SK-MEL-5 (cell line): ENCODE measurements around the gene MAP3K6. TPM values are rescaled to one million over a fixed set of nuclear protein-coding genes. Genes with fewer than 3 reads are reported as not detected.

Experiments
- DNase-seq: peaks from one replicate; pipeline ENCODE4 v3.0.0-alpha.2; 2016; ENCODE audit warnings: low read depth, low spot score
- in situ Hi-C: cut with HindIII; loops from 2 replicates; pipeline ENCODE4 v1.10.0; 2016; ENCODE audit warnings: low sequenced_read_pairs, high pct_unique_total_duplicates, low pct_unique_long_range_greater_than_20kb
- total RNA-seq: library from RNA; depleted of rRNA; stranded (reverse); fragments of >200 nt; shearing (Covaris generic); gene quantifications from 2 replicates; pipeline ENCODE4 v1.2.3, GENCODE V29; 2014

MAP3K6 gene
- total RNA-seq, 1 experiment from 2014 or later = 5.5 TPM

DNA sequence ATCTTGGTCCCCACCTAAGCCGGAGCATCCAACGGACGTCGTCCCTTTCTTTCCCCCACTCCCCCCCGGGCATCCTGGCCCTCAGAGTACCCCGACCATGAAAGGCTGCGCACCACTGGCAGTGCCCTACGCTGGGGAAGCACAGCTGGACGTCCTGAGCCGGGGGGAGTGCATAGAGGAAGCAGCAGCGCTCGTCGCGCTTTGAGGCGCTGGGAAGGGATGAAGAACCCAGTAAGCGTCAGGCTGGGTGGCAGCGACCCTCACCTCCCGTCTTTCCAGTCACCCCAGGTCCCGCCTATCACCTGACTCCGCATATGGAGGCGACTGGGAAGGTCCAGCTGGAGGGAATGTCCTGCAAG is 5.7 kb downstream of the MAP3K6 start:
- no peak for DNase-seq
- in situ Hi-C loops = no loop called here

DNA sequence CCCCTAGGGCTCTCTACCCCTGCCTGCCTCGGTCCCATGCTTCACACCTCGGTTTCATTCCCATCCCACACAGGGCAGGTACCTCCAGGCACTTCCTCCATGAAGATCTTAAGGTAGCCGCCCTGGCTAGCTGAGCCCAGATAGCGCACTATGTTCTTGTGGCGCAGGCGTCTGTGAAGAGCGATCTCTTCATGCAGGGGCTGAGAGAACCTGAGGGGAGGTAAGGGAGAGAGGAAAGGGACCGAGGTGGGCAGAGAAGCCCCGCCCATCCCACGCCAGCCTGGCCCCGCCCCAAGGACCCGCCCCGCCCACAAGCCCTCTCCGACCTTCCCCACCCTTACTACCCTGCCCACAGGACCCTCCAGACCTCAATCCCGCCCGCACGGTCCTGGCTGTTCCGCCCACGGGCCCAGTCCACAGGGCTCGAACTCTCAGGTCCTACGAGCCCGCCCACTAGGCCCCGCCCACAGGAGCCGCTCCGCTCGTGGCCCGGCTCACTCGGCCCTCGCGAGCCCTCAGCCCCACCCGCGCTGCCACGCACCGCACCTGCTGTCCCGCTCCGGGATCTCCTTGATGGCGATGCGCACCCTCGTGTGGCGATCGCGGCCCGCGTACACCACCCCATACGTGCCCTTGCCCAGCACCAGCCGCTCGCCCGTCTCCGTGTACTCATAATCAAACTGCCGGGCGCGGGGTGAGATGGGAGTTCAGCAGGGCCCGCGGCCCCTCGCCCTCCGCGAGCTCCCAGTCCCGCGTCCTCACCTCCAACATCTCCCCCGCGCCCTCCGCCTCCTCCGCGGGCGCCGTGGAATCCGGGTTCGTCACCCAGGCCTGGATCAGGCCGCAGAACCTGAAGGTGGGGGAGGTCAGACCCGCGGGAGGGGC is 6.4 kb downstream of the MAP3K6 start:
- no peak for DNase-seq
- in situ Hi-C loops = no loop called here

- in situ Hi-C loops = no loop called here
- no peak for DNase-seq
Measured at GRCh38 chr1:27359822-27360158, 7.0 kb downstream of the MAP3K6 start.

GRCh38 chr1:27358928-27359313 is 7.8 kb downstream of the MAP3K6 start:
- DNase-seq = no peak
- in situ Hi-C loops = no loop called here

- no peak for DNase-seq
- in situ Hi-C loops = no loop called here
Measured at GRCh38 chr1:27358038-27358927, 8.5 kb downstream of the MAP3K6 start.

DNA sequence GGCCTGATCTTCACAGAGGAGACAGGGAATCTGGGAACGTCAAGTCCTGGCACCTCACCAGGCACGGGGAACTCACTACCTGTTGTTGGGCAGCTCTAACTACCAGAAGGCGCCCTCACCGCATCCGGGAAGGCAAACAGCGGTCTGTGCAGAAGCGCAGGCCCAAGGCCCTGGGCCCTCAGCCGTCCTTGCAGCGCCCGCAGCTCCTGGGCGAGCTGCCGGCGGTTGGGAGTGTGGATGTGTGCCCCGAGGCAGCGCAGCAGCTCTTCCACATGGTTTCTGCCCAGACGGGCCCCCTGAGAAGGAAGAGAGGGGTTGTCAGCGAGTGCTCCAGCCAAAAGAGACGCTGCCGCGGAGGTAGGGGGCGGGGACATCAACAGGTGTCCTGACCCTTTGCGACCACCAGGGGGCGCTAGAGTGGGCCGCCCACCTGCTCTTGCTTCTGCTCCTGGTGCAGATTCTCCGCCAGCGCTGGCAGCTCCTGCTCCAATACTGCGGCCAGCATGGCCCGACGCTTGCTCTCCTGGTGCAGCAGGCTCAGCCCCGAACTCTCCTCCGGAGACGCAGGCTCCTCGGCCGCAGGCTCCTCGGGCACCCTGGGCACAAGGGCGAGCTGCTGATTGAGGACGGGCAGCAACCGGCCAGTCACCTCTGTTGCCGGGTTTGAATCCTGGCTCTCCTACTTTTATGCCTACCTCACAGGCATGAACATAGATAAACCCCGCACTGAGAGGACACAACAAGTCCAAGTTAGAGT is 9.3 kb downstream of the MAP3K6 start:
- in situ Hi-C loops = no loop called here
- peak; percentile 50 for DNase-seq

DNA sequence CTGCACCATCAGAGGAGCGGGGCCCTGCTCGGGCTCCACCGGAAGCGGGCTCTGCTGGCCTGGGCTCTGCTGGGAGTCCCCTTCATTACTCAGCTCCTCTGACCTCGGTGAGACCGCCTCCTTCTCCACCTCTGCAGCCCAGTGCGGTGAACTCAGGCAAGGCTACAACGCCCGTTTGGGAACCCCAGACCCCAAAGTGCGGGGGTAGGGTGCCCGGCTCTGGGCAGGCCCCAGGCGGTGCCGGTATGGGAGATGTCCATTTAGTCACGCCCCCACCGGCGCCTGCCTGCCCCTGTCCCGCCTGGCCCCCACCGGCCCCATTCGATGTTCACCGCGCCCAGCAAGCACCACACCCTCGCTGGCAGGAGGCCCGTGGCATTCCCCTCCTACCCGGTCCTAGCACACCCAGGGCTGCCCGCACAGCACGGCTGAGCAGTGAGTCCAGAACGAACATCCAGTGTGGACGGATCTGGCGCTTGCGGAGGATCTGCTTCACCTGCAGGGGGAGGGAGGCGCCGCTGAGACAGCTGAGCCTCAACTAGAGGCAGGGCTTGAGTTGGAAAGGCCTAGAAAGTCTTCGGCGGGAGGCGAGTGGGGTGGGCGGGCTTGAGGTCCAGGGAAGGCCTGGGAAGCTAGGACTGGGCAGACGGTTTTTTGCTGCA is 10.0 kb downstream of the MAP3K6 start:
- in situ Hi-C loops = no loop called here
- no peak for DNase-seq

GRCh38 chr1:27356277-27356618 is 10.5 kb downstream of the MAP3K6 start:
- no peak for DNase-seq
- in situ Hi-C loops = no loop called here

DNA sequence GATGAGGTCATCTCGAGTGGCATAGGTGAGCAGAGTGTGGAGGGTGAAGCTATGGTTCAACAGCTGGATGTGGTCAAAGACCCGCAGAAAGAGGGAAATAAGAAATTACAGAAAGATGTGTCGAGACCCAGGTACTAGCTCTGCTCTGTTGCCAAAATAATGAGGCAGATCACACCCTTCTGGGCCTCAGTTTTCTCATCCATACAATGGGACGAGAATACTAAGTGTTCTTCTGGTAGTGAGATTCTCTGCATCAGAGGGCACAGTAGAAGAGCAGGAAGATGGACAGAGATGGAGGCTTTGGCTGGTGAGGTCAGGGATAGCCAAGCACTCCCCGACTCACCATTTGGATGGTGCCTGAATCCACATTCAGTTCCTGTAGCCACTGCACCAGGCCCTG is 11.1 kb downstream of the MAP3K6 start:
- in situ Hi-C loops = no loop called here
- no peak for DNase-seq

- in situ Hi-C loops = no loop called here
Measured at GRCh38 chr1:27353629-27354028, 13.1 kb downstream of the MAP3K6 start.

DNA sequence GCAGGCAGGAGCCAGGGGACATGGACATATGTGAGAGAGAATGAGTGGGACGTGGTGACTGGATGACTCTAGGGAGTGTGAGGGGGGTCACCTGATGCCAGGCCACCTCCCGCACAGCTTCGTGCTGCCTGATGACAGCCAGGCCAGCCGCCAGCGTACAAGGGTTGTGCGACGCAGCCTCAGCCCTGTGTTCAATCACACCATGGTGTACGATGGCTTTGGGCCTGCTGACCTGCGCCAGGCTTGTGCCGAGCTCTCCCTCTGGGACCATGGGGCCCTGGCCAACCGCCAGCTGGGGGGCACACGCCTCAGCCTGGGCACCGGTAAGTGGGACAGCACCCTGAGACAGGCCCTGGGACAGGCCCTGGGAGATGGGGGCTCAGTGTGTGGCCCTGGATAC is 13.6 kb downstream of the MAP3K6 start:
- in situ Hi-C loops = no loop called here
- DNase-seq = no peak

More at GRCh38 chr1:27353629-27354028, 13.1 kb downstream of the MAP3K6 start:
- DNase-seq = no peak

DNA sequence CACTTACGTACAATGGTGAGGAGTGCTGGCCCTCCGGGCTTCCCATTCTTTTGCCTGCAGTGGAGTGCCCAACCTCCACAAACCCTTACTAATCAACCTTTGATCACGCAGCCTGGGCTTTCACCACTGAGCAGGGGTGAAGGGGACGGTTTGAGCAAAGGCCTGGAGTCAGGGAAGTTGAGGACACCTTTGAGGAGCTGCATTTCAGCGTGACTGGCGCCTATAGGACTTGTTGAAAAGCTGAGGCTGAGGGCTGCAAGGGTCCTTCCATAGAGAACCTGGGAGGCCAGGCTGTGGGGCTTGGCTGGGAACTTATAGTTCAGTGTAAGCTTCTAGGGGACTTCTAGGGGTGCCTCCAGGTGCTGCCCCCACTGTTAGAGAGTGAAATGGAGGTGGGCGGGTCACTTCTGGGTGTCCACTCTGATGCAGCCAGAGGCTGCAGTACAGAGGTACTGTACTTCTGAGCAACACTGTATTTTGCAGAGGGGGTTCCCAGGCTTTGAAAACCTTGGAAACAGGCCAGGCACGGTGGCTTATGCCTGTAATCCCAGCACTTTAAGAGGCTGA is 15.1 kb downstream of the MAP3K6 start:
- in situ Hi-C loops = no loop called here
- no peak for DNase-seq

GRCh38 chr1:27350663-27351540 is 15.9 kb downstream of the MAP3K6 start:
- in situ Hi-C loops = no loop called here
- DNase-seq = no peak

DNA sequence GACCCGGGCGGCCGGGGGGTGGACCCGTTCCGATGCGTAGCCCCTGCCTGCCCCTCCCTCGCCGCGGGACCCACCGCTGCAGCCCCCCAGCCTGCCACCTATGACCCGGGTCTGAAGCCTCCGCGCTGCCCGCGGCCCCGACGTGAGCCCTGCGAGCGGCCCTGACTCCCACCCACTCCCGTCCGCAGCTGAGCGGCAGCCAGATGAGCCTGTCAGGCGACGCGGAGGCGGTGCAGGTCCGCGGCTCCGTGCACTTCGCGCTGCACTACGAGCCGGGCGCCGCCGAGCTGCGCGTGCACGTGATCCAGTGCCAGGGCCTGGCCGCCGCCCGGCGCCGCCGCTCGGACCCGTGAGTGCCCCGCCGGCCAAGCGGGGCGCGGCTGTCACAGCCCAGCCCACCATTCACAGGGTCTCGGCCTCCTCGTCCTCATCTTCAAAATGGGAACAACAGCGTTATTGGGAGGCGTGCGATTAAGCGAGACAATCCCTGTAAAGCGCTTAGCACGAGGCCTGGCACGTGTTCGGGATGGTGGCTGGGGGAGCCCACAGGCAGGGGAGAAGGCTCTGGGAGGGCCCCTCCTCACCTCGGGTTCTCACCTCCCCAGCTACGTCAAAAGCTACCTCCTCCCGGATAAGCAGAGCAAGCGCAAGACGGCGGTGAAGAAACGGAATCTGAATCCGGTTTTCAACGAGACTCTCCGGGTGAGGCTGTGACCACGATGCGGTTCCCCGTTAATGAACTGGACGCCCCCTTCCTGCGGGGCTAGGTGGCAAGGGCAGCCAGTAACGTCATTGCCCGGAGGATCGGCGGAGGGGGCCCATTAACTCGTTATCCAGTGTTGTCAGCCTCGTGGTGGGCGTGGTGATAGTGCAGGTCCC is 16.7 kb downstream of the MAP3K6 start:
- in situ Hi-C loops = no loop called here
- DNase-seq = no peak

GRCh38 chr1:27348861-27349783 is 17.6 kb downstream of the MAP3K6 start:
- no peak for DNase-seq

More at GRCh38 chr1:27348861-27349783, 17.6 kb downstream of the MAP3K6 start:
- in situ Hi-C loops = no loop called here
